NCI-H748 (cell line): ENCODE results near the gene RAD51B.
"Not testable (repeated sequence)": the region's sequence is repeated elsewhere in the genome, so short reads cannot be mapped to it uniquely, and the experiment has no call there.

Experiments
- DNase-seq: peaks from one replicate; lab custom pipeline; 2025; ENCODE audit not compliant: unreplicated experiment; lab: John Stamatoyannopoulos, UW

The RAD51B gene

DNA sequence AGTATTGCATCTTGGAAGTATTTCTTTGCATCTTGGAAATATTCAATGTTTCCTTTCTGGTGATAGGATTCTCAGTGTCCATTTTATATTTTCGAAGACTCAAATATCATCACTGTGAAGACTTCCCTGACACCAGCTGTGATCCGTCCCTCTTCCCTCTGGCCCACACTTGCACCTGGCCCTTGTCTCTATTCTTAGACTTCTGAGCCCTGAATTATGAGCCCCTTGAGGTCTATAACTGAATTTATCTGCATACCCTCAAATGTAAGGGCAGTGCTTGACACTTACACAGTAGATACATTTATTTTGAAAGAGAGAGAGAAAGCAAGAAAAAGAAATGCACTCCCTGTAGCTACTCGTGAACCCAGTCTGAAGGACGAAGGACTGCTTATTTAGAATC is 596.6 kb downstream of the RAD51B start:
- DNase-seq: no peak

- no peak for DNase-seq
Measured at GRCh38 chr14:68417009-68417650, 597.6 kb downstream of the RAD51B start.

DNA sequence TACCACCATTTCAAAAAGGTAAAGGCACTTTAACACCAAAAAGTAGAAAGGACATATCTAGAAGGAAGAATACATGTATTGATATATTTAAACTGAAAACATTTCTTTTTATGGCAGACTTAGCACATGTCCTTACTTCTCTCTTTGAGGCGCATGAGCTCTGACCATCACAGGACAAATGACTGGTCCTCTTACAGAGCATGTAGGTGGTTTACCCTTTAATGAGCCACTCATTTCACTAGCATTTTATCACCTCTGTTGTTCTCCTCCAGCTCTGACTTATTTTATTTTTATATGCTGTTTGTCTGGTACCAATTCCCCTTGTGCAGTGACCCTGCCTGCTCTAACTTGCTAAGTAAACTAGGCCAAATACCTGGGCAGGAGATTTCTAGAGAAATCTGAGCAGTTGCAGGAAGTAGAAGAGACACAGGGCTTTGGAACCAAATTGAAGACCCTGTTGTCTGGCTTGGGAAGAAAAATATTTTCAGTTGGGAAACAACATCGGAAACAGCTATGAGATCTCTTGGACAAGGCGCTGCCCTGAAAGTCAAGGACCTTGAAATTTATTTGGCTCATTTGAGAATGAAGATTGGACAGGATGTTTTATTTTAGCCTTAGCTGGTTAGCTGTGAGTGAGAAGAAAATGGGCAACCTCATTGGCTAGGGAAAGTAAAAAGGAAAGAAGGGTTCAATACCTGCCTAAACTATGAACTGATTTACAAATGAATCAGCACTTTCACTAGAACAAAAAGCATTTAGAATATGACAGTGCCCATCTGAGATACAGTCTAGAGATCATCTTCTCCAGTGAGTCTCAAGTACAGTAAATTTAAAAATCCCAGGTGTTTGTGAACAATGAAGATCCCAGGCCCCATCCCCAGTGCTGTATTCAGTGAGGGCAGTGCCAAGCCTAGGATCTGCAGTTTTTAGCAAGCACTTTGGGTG is 598.9 kb downstream of the RAD51B start:
- no peak for DNase-seq

DNA sequence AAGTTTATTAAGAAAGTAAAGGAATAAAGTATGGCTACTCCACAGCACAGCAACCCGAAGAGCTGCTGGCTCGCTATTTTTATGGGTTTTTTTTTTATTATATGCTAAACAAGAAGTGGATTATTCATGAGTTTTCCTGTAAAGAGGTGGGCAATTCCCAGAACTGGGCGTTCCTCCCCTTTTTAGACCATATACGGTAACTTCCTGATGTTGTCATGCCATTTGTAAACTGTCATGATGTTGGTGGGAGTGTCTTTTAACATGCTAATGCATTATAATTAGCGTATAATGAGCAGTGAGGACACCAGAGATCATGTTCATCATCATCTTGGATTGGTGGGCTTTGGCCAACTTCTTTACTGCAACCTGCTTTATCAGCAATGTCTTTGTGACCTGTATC is 600.8 kb downstream of the RAD51B start:
- no peak for DNase-seq

DNA sequence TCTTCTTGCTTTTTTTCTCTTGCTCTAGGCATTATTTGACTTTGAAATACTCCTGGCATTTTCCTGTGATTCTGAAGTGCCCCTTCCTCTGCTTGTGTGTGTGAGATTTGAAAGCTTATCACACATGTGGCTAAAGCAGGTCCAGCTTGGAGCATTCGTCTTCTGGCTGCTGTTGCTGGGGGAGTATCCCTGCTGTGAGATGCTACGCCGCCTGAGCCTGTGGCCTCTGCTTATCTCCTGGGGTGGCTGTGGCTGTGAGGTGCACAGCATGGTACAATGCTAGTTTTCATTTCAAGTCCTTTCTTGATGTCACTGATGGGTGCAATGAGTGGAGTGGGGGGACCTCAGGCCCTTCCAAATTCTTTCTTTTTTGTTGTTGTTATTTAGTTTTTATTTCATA is 601.5 kb downstream of the RAD51B start:
- no peak for DNase-seq

GRCh38 chr14:68423686-68424085 is 604.1 kb downstream of the RAD51B start:
- no peak for DNase-seq

DNA sequence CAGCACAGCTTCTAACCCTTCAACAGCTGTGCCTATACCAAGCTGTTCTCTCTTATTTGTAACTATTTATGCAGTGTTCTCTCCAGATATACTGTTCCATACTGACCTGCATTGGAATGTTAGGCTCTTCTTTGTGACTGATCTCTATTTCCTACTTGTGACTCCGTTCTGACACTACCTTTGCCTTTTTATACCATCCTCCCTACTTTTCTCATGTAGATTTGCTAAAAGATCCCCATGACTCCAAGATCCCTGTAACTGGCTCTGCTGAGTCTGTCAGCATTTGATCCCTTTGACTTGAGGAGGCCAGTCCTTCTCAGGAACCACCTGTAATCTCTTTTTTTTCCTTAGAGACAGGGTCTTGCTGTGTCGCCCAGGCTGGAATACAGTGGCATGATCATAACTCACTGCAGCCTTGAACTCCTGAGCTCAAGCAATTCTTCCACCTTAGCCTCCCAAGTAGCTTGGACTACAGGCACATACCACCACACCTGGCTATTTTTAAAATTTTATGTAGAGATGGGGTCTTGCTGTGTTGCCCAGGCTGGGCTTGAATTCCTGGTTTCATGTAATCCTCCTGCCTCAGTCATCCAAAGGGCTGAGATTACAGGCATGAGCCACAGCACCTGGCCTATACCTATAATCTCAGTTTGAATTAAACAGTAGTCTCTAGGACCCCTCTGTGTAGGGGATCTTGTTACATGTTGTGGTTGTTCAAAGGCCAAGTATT is 605.0 kb downstream of the RAD51B start:
- no peak for DNase-seq

DNA sequence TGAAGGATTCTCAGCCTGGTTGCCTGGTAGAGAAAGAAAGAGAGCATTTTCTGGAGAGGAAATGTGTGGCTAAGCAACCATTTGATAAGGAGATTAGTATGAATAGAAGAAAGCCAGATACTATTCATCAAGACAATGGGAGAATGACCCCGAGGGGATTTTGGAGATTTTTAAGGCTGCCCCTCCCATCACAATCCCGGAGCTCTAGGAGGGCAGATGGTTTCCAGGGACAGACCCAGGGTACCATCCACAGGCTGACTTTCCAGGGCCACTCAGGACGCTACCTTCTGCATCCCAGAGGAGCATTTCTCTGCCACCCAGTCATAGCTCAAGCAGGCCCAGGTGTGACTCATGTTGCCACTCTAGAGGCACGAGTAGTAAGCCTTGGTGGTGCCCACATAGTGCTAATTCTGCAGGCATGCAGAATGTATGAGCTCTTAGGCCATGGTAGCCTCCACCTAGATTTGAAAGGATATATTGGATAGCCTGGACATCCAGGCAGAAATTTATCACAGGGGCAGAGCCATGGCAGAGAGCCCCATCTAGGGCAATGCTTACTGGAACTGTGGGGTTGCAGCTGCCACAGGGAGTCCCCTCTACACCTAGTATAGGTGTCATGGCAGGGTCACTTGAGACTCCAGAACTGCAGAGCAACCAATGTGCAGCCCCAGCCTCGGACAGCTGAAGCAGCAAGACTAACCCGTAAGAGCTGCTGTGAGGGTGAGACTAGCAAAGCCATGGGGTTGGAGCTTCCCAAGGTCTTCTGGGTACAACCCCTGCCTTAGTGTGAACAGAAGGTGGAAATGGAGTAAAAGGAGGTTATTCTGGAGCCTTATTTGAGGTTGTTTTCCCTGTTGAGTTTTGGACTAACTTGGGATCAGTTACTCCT is 607.3 kb downstream of the RAD51B start:
- DNase-seq: no peak

- no peak for DNase-seq
Measured at GRCh38 chr14:68427550-68427890, 607.9 kb downstream of the RAD51B start.

DNA sequence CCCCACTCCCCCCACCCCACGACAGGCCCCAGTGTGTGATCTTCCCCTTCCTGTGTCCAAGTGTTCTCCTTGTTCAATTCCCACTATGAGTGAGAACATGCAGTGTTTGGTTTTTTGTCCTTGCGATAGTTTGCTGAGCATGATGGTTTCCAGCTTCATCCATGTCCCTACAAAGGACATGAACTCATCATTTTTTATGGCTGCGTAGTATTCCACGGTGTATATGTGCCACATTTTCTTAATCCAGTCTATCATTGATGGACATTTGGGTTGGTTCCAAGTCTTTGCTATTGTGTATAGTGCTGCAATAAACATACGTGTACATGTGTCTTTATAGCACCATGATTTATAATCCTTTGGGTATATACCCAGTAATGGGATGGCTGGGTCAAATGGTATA is 609.3 kb downstream of the RAD51B start:
- DNase-seq: not testable (repeated sequence)

GRCh38 chr14:68434173-68434572 is 614.6 kb downstream of the RAD51B start:
- peak; percentile 65 for DNase-seq

- DNase-seq: not testable (repeated sequence)
Measured at GRCh38 chr14:68435631-68436030, 616.1 kb downstream of the RAD51B start.

DNA sequence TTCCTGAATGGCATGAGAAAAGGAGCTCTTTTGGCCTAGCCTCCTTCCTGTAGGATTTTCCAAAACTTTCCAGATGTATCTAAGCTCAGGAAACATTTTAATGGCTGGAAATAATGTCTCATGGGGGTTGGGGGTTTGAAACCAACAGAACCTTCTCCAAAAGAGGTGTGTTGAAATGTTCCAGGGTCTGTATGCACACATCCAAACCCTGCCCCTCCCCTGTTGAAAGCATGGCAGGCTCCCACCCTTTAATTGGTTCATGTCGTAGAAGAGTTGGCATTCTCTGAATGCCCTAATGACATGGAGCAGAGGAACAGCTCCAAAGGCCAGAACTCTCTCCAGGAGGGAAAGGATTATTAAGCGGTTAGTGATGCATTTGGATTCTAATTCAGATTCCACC is 620.1 kb downstream of the RAD51B start:
- DNase-seq: no peak

DNA sequence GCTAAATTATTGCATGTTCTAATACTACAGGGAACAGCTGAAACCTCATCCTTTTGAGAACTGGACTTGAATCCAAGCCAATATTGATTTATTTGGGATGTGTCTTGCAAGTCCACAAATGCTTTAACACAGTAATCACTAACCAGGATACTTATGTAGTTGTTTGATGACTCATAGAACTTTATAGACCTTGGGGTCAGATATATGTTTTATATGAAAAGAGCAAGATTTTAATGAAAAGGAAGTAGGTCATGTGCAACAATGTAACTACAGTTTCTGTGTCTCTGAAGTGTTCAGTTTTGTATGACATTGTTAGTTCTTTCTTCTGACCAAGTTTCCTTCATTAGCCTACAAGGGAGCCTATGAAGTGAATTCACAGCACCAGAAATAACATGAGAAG is 621.2 kb downstream of the RAD51B start:
- DNase-seq: no peak

DNA sequence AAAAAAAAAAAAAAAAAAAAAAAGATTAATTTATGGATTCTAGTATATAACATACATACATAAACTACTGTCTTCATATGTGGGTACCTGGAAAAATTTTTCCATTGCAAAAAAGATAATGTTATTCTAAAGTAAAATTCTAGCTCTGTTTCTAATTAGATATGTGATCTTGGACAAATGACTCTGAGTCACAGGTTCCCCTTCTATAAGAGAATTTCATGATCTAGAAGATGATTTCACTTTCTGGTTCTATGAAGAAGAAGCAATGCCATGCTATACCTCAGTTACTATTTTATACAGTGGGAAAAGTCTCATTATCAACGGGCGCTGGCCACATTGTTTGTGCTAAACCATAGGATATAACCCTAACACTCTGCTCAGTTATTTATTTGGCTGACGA is 622.0 kb downstream of the RAD51B start:
- DNase-seq: no peak

DNA sequence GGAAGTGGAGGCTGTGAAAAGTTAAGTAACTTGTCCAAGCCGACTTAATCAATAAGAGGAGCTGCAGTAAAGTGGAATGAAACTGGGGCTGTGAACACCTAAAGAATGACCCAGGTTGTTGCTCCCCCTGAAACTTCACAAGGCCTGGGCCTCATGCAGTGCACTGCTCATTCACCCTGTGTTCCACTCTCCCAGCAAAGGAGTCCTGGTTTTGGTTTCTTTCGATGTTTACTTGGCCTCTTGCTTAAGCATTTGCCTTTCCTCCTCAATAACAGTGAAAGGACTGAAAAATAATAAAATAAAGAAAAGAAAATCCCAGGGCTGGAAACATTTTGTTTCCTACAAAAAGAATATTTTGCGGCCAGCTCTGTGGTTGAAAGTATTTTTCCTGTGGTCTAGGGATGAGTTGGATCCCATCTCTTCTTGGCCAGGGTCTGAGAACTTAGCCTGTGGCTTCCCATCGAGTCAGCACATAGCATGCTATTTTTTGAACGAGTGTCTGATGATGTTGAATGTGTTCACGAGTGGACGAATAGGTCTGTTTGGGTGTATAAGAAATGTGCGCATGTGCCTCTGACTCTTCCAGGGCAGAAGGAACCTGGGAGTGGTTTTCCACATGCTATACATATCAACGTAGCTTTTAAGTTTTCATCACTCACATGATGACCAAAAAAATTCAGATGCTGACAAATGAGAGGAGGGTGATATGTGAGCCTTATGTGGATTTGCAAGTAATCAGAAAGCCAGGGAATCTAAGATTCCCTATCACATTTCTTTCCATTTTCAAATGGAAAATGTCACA is 623.5 kb downstream of the RAD51B start:
- DNase-seq: no peak

DNA sequence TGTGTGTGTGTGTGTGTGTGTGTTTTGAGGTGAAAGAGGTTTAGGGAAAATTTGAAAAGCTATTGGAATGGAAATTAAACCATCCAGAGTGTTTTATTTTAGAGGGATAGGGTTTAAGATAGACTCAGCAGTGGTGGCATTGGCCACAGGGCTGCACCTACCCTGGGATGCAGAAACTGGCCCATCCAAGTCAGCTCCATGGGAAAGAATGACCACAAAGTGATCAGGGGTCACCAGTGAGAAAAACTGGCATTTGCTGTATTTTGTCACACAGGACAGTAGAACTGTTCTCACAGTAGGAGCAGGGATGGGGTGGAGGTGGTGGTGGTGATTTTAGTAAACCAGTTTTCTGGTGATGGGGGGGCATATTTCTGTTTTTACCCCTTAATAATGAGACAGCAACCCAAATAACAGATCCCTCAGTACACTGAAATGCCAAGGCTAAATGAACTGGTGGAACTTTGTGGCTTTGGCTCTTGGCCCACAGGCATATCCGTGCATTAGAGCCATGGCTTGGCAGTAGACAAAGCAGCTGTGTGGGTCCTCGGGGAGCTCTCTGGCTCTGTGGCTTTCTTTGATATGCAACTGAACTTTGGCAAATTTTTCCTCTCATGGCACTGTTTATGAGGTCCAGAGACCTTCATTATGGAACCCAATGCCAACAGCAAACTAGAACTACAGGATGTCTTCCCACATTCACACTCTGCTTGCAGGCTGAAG is 625.0 kb downstream of the RAD51B start:
- DNase-seq: no peak

GRCh38 chr14:68446243-68447040 is 626.9 kb downstream of the RAD51B start:
- DNase-seq: no peak
